Measurements from ENCODE around the gene DENND1A.
"Not testable (repeated sequence)": the region's sequence is repeated elsewhere in the genome, so short reads cannot be mapped to it uniquely, and the experiment has no call there.

The DENND1A gene

GRCh38 chr9:123346826-123347225, 583.1 kb downstream of the DENND1A start:
- FAIRE-seq: no peak

- FAIRE-seq: no peak
Observed at GRCh38 chr9:123346026-123346425, 583.9 kb downstream of the DENND1A start.

- no peak for FAIRE-seq
Observed at GRCh38 chr9:123345567-123345955, 584.4 kb downstream of the DENND1A start.

- no peak for FAIRE-seq
Observed at GRCh38 chr9:123344192-123344949, 585.6 kb downstream of the DENND1A start.

GRCh38 chr9:123343443-123344191, 586.3 kb downstream of the DENND1A start:
- FAIRE-seq: no peak

GRCh38 chr9:123342247-123342646, 587.7 kb downstream of the DENND1A start:
- FAIRE-seq: no peak

- no peak for FAIRE-seq
Observed at GRCh38 chr9:123341816-123342215, 588.1 kb downstream of the DENND1A start.

GRCh38 chr9:123339666-123340510, 590.0 kb downstream of the DENND1A start:
- no peak for FAIRE-seq

GRCh38 chr9:123338710-123339665, 590.9 kb downstream of the DENND1A start:
- no peak for FAIRE-seq

GRCh38 chr9:123337971-123338370, 592.0 kb downstream of the DENND1A start:
- FAIRE-seq: no peak

GRCh38 chr9:123336959-123337358, 593.0 kb downstream of the DENND1A start:
- FAIRE-seq: no peak

- no peak for FAIRE-seq
Observed at GRCh38 chr9:123336449-123336848, 593.5 kb downstream of the DENND1A start.

- no peak for FAIRE-seq
Observed at GRCh38 chr9:123335986-123336329, 594.0 kb downstream of the DENND1A start.

GRCh38 chr9:123335193-123335985, 594.5 kb downstream of the DENND1A start:
- no peak for FAIRE-seq

GRCh38 chr9:123334639-123335038, 595.3 kb downstream of the DENND1A start:
- FAIRE-seq: no peak

- not testable (repeated sequence) for FAIRE-seq
Observed at GRCh38 chr9:123333058-123333669, 596.8 kb downstream of the DENND1A start.

GRCh38 chr9:123331346-123332060, 598.4 kb downstream of the DENND1A start:
- FAIRE-seq: no peak

Measured in colon (tissue), 2 donors.